ENCODE data around the gene ERBB4. TPM values are rescaled to one million over a fixed set of nuclear protein-coding genes. Genes with fewer than 3 reads are reported as not detected.
"Not testable (repeated sequence)": the region's sequence is repeated elsewhere in the genome, so short reads cannot be mapped to it uniquely, and the experiment has no call there.

Gene ERBB4
- total RNA-seq, 1 donor from 2014 or later = 2.6 TPM

- TF ChIP-seq, protein P1, sequence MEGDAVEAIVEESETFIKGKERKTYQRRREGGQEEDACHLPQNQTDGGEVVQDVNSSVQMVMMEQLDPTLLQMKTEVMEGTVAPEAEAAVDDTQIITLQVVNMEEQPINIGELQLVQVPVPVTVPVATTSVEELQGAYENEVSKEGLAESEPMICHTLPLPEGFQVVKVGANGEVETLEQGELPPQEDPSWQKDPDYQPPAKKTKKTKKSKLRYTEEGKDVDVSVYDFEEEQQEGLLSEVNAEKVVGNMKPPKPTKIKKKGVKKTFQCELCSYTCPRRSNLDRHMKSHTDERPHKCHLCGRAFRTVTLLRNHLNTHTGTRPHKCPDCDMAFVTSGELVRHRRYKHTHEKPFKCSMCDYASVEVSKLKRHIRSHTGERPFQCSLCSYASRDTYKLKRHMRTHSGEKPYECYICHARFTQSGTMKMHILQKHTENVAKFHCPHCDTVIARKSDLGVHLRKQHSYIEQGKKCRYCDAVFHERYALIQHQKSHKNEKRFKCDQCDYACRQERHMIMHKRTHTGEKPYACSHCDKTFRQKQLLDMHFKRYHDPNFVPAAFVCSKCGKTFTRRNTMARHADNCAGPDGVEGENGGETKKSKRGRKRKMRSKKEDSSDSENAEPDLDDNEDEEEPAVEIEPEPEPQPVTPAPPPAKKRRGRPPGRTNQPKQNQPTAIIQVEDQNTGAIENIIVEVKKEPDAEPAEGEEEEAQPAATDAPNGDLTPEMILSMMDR (IDR thresholded peaks at IDR 0.05; ENCODE audit: insufficient read depth, low read length, poor library complexity, severe bottlenecking) = no peak
- DNase-seq (ENCODE audit: low read depth) = no peak
- Histone ChIP-seq H3K4me3 (ENCODE audit: low read depth, low read length) (no peak overlapping the region), H3K36me3 (ENCODE audit: control insufficient read depth, insufficient read depth, low read length) (no peaks in the 10 kb centered on the region), H3K27me3 (ENCODE audit: control insufficient read depth, insufficient read depth, low read length) (no peaks in the 10 kb centered on the region)
Observed at GRCh38 chr2:212208467-212208866, 330.1 kb downstream of the ERBB4 start.

DNA sequence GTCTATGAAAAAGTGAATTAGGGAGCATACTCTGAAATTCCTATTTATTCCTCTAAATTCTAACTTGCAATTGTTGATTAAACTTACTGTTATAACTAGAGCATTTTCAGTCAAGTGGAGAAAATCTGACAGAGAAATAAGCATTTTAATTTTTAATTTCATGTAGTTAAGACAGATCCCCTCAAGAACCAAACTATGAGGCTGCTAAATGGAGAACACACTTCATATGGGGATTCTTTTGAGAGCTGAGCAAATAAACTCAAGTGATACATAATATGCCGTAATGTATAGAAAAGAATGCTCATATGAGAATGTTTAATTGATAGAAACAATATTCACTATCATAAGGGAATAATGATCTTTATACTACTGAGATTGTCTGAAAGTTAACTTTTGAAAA, 340.8 kb downstream of the ERBB4 start:
- no peak for DNase-seq (ENCODE audit: low read depth)
- H3K4me3 ChIP-seq (ENCODE audit: low read depth, low read length) = no peak overlapping the region
- TF ChIP-seq, protein P1 (IDR thresholded peaks at IDR 0.05; ENCODE audit: insufficient read depth, low read length, poor library complexity, severe bottlenecking) = no peak
- H3K27me3 ChIP-seq (ENCODE audit: control insufficient read depth, insufficient read depth, low read length) = no peaks in the 10 kb centered on the region
- no peaks in the 10 kb centered on the region for H3K36me3 ChIP-seq (ENCODE audit: control insufficient read depth, insufficient read depth, low read length)

GRCh38 chr2:212195626-212196025, 343.0 kb downstream of the ERBB4 start:
- DNase-seq (ENCODE audit: low read depth) = no peak
- Histone ChIP-seq H3K36me3 (ENCODE audit: control insufficient read depth, insufficient read depth, low read length) (no peaks in the 10 kb centered on the region), H3K27me3 (ENCODE audit: control insufficient read depth, insufficient read depth, low read length) (no peaks in the 10 kb centered on the region), H3K4me3 (ENCODE audit: low read depth, low read length) (no peak overlapping the region)
- TF ChIP-seq, protein P1 (IDR thresholded peaks at IDR 0.05; ENCODE audit: insufficient read depth, low read length, poor library complexity, severe bottlenecking) = no peak

DNA sequence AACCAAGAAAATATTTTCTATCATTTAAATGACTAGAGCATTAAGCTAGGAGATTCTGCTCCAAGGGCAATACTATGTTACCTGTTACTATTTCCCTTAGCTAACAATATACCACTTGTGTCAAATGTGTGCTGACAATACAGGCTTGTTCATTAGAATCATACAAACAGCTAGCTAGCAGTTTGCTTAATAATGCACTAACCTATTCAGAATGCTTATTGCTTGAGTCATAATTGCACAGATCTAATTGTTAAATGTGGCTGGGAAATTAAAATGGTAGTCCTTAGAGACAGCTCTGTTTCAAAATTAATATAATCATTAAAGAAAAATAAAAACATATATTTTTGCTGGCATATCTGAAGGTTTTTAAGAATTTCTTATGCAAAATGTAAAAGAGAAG, 344.2 kb downstream of the ERBB4 start:
- TF ChIP-seq, protein P1 (IDR thresholded peaks at IDR 0.05; ENCODE audit: insufficient read depth, low read length, poor library complexity, severe bottlenecking) = no peak
- no peaks in the 10 kb centered on the region for H3K36me3 ChIP-seq (ENCODE audit: control insufficient read depth, insufficient read depth, low read length)
- no peaks in the 10 kb centered on the region for H3K27me3 ChIP-seq (ENCODE audit: control insufficient read depth, insufficient read depth, low read length)
- DNase-seq (ENCODE audit: low read depth) = no peak
- H3K4me3 ChIP-seq (ENCODE audit: low read depth, low read length) = no peak overlapping the region

GRCh38 chr2:212193803-212194202, 344.8 kb downstream of the ERBB4 start:
- Histone ChIP-seq H3K36me3 (ENCODE audit: control insufficient read depth, insufficient read depth, low read length) (no peaks in the 10 kb centered on the region), H3K27me3 (ENCODE audit: control insufficient read depth, insufficient read depth, low read length) (no peaks in the 10 kb centered on the region), H3K4me3 (ENCODE audit: low read depth, low read length) (no peak overlapping the region)
- no peak for DNase-seq (ENCODE audit: low read depth)
- TF ChIP-seq, protein P1 (IDR thresholded peaks at IDR 0.05; ENCODE audit: insufficient read depth, low read length, poor library complexity, severe bottlenecking) = no peak

GRCh38 chr2:212193056-212193455, 345.5 kb downstream of the ERBB4 start:
- Histone ChIP-seq H3K27me3 (ENCODE audit: control insufficient read depth, insufficient read depth, low read length) (no peaks in the 10 kb centered on the region), H3K36me3 (ENCODE audit: control insufficient read depth, insufficient read depth, low read length) (no peaks in the 10 kb centered on the region), H3K4me3 (ENCODE audit: low read depth, low read length) (no peak overlapping the region)
- DNase-seq (ENCODE audit: low read depth) = no peak
- TF ChIP-seq, protein P1 (IDR thresholded peaks at IDR 0.05; ENCODE audit: insufficient read depth, low read length, poor library complexity, severe bottlenecking) = no peak

GRCh38 chr2:212191438-212191837, 347.2 kb downstream of the ERBB4 start:
- H3K36me3 ChIP-seq (ENCODE audit: control insufficient read depth, insufficient read depth, low read length); H3K4me3 ChIP-seq (ENCODE audit: low read depth, low read length); H3K27me3 ChIP-seq (ENCODE audit: control insufficient read depth, insufficient read depth, low read length); DNase-seq (ENCODE audit: low read depth): not testable (repeated sequence)

Measured in kidney epithelial cell (primary cell).